ENCODE results near the gene QSOX1.

The QSOX1 gene

GRCh38 chr1:180243517-180244221 is 89.0 kb downstream of the QSOX1 start:
- TF ChIP-seq ZNF274 (IDR thresholded peaks at IDR 0.05; ENCODE audit: low read depth, low read length) = no peak
- H3K4me3 ChIP-seq (ENCODE audit: low read length) = no peak overlapping the region

- TF ChIP-seq ZNF274 (IDR thresholded peaks at IDR 0.05; ENCODE audit: low read depth, low read length) = no peak
- no peak overlapping the region for H3K4me3 ChIP-seq (ENCODE audit: low read length)
Measured at GRCh38 chr1:180244840-180245239, 90.2 kb downstream of the QSOX1 start.

GRCh38 chr1:180246579-180246978 is 91.9 kb downstream of the QSOX1 start:
- no peak overlapping the region for H3K4me3 ChIP-seq (ENCODE audit: low read length)
- TF ChIP-seq ZNF274 (IDR thresholded peaks at IDR 0.05; ENCODE audit: low read depth, low read length) = no peak

GRCh38 chr1:180247061-180247460 is 92.4 kb downstream of the QSOX1 start:
- TF ChIP-seq ZNF274 (IDR thresholded peaks at IDR 0.05; ENCODE audit: low read depth, low read length) = no peak
- no peak overlapping the region for H3K4me3 ChIP-seq (ENCODE audit: low read length)

GRCh38 chr1:180247580-180247979 is 92.9 kb downstream of the QSOX1 start:
- no peak overlapping the region for H3K4me3 ChIP-seq (ENCODE audit: low read length)
- TF ChIP-seq ZNF274 (IDR thresholded peaks at IDR 0.05; ENCODE audit: low read depth, low read length) = no peak

GRCh38 chr1:180248176-180248575 is 93.5 kb downstream of the QSOX1 start:
- H3K4me3 ChIP-seq (ENCODE audit: low read length) = no peak overlapping the region
- TF ChIP-seq ZNF274 (IDR thresholded peaks at IDR 0.05; ENCODE audit: low read depth, low read length) = no peak

- no peak for TF ChIP-seq ZNF274 (IDR thresholded peaks at IDR 0.05; ENCODE audit: low read depth, low read length)
- H3K4me3 ChIP-seq (ENCODE audit: low read length) = no peak overlapping the region
Measured at GRCh38 chr1:180248731-180249681, 94.3 kb downstream of the QSOX1 start.

- no peak for TF ChIP-seq ZNF274 (IDR thresholded peaks at IDR 0.05; ENCODE audit: low read depth, low read length)
Measured at GRCh38 chr1:180249725-180250498, 95.2 kb downstream of the QSOX1 start.

GRCh38 chr1:180250499-180250770 is 95.8 kb downstream of the QSOX1 start:
- H3K4me3 ChIP-seq (ENCODE audit: low read length) = no peak overlapping the region
- no peak for TF ChIP-seq ZNF274 (IDR thresholded peaks at IDR 0.05; ENCODE audit: low read depth, low read length)

More at GRCh38 chr1:180249725-180250498, 95.2 kb downstream of the QSOX1 start:
- no peak overlapping the region for H3K4me3 ChIP-seq (ENCODE audit: low read length)

GRCh38 chr1:180250883-180251509 is 96.3 kb downstream of the QSOX1 start:
- H3K4me3 ChIP-seq (ENCODE audit: low read length) = no peak overlapping the region
- TF ChIP-seq ZNF274 (IDR thresholded peaks at IDR 0.05; ENCODE audit: low read depth, low read length) = no peak

- no peak overlapping the region for H3K4me3 ChIP-seq (ENCODE audit: low read length)
- no peak for TF ChIP-seq ZNF274 (IDR thresholded peaks at IDR 0.05; ENCODE audit: low read depth, low read length)
Measured at GRCh38 chr1:180251526-180252305, 97.0 kb downstream of the QSOX1 start.

GRCh38 chr1:180252638-180253536 is 98.2 kb downstream of the QSOX1 start:
- TF ChIP-seq ZNF274 (IDR thresholded peaks at IDR 0.05; ENCODE audit: low read depth, low read length) = no peak
- no peak overlapping the region for H3K4me3 ChIP-seq (ENCODE audit: low read length)

All from GM08714 (cell line).